ENCODE data around the gene WDR93.

GRCh38 chr15:89656116-89656815 lies 34.3 kb upstream of the WDR93 start:
- TF ChIP-seq CTCF (IDR thresholded peaks at IDR 0.05), result no peak
- TF ChIP-seq POLR2A (IDR thresholded peaks at IDR 0.05), result no peak

All from suprapubic skin (tissue), 3 donors.